Heart left ventricle (tissue), 13 donors: Measurements from ENCODE around the gene MGAT5.

Experiments
- POLR2A ChIP-seq, 2 donors: fragments of 450-650 bp; IDR thresholded peaks; one replicate each; pipeline ENCODE4 v1.6.1; 2017; ENCODE audit warnings: antibody characterized with exemption in 2 of 2, mild to moderate bottlenecking in 2 of 2, moderate library complexity in 2 of 2
- TF ChIP-seq, protein P1 (sequence below), 12 donors: fragments of 200-600 bp; sonication (generic) in 4 of 12; IDR thresholded peaks; one replicate each; pipeline versions ENCODE4 v1.5.0 to v1.8.0; 2018 to 2022; ENCODE audit warnings: antibody characterized with exemption in 12 of 12, mild to moderate bottlenecking in 5 of 12
- donor health status: ischemic (EF 13 %, LVEDD 7.1; RV severe dilation, severe dysfunction).
- donor health status: DM: no; HTN: yes; CAD: no.
- donor health status: DM: no; HTN: no; CAD: no.
- donor health status: ischemic (EF 25% LVEDD 6.9; RV normal size, moderate dysfunction).
- donor health status: ischemic (EF 25% LVEDD 5.7; RV mildly dilated, moderate dysfunction).
- donor health status: ischemic (EF 35%, LVEDD 5.7; RV mildly dilated, moderate dysfunction).
- donor health status: nonischemic (EF 11% LVEDD 7.7; RV severe dilation, severe dysfunction).
- donor health status: DM: yes; HTN: yes; CAD: no.
- donor health status: PGD.
- donor health status: ischemic (EF 29% LVEDD 5.4; RV normal size, mild dysfunction).
- donor health status: nonischemic (EF 23%, LVEDD 6.1; RV moderate dilation, normal function).

DNA sequence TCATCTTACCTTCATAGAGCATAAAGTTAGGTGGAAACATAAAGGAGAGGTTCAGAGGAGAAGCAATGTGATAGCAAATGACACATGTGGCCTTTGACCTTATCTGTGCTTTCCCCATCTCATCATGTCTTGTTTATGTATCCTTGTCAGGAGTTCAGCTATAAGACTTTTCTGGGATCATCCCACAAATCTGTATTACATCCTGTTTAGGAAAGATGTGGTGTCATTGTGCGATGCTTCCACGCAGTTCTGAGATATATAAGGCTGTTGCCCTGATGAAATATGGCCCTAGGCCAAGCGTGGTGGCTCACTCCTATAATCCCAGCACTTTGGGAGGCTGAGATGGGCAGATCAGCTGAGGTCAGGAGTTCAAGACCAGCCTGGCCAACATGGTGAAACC is 15.5 kb upstream of the MGAT5 start:
- TF ChIP-seq, protein P1, sequence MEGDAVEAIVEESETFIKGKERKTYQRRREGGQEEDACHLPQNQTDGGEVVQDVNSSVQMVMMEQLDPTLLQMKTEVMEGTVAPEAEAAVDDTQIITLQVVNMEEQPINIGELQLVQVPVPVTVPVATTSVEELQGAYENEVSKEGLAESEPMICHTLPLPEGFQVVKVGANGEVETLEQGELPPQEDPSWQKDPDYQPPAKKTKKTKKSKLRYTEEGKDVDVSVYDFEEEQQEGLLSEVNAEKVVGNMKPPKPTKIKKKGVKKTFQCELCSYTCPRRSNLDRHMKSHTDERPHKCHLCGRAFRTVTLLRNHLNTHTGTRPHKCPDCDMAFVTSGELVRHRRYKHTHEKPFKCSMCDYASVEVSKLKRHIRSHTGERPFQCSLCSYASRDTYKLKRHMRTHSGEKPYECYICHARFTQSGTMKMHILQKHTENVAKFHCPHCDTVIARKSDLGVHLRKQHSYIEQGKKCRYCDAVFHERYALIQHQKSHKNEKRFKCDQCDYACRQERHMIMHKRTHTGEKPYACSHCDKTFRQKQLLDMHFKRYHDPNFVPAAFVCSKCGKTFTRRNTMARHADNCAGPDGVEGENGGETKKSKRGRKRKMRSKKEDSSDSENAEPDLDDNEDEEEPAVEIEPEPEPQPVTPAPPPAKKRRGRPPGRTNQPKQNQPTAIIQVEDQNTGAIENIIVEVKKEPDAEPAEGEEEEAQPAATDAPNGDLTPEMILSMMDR (IDR thresholded peaks at IDR 0.05) = no peak
- TF ChIP-seq POLR2A (IDR thresholded peaks at IDR 0.05) = no peak
